NCI-H82 (cell line): ENCODE measurements around the gene B4GALT3.
A peak's percentile ranks its signal among the peaks of the same experiment; 100 is the strongest.

Experiments used
- DNase-seq: peaks from one replicate; lab custom pipeline; 2025; lab: John Stamatoyannopoulos, UW

The B4GALT3 gene

GRCh38 chr1:161162052-161162451 is 15.3 kb downstream of the B4GALT3 start:
- no peak for DNase-seq

GRCh38 chr1:161161652-161162051 is 15.7 kb downstream of the B4GALT3 start:
- no peak for DNase-seq

DNA sequence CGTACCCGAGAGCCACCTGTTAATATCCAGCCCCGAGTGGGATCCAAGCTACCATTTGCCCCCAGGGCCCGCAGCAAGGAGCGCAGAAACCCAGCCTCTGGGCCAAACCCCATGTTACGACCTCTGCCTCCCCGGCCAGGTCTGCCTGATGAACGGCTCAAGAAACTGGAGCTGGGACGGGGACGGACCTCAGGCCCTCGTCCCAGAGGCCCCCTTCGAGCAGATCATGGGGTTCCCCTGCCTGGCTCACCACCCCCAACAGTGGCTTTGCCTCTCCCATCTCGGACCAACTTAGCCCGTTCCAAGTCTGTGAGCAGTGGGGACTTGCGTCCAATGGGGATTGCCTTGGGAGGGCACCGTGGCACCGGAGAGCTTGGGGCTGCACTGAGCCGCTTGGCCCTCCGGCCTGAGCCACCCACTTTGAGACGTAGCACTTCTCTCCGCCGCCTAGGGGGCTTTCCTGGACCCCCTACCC is 16.6 kb downstream of the B4GALT3 start:
- DNase-seq, result no peak

DNA sequence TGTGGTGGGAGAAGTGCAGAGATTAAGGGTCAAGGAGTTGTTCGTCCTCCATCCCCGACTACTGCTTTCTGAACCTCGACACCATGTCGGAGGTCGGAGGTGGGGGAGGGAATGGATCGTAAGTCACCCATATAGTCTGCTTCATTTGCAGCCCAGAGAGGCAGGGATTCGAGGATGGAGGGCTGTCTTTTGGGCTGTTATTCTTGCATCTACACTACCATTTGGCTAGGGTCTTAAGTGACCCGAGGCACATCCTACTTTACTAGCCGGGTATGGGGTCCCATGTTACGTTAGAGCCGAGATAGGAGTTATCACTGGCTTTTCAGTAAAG is 17.4 kb downstream of the B4GALT3 start:
- DNase-seq, result no peak

- peak; percentile 98 for DNase-seq
Measured at GRCh38 chr1:161159087-161159912, 18.0 kb downstream of the B4GALT3 start, which contains the start of gene USP21. Gene USP21 (plus strand): TSS chr1:161159500. CDS start chr1:161160641, 1,141 bp downstream.

- no peak for DNase-seq
Measured at GRCh38 chr1:161158316-161159010, 18.8 kb downstream of the B4GALT3 start.

DNA sequence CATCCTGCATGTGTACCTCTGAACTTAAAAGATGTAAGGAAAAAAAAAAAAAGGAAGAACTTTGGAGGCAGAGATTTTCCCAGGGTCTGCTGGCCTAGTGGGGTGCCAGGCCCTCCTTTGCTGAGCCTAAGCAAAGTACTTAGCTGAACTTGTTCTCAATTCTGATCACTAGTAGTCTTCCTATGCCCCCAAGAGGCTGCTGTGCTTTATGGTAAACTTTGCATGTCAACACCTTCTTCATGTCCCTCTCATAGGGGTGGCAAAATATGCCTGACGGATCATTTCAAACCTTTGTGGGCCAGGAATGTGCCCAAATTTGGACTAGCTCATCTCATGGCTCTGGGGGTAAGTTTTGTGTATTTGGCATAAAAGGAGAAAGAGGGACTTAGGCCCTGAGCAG is 19.4 kb downstream of the B4GALT3 start:
- DNase-seq, result no peak

GRCh38 chr1:161153682-161154337 is 23.5 kb downstream of the B4GALT3 start, which contains the start of gene UFC1:
Gene UFC1 (plus strand): TSS chr1:161153978. CDS start chr1:161153998, 20 bp downstream.
- peak; percentile 95 for DNase-seq

- DNase-seq, result no peak
Measured at GRCh38 chr1:161153176-161153575, 24.1 kb downstream of the B4GALT3 start.

DNA sequence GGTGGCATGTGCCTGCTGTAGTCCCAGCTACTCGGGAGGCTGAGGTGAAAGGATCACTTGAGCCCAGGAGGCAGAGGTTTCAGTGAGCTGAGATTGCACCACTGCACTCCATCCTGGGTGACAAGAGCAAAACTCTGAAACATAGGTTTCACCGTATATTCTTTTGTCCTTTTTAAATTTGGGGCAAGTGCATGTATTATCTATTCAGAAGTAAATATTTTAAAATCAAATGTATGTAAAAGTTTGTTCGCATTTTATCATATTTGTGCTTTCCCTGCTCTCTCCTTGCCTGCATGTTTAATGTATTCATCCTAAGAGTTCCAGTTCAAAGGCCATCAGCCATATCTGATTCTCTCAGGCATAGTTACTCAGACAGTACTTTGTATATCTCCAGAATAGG is 31.5 kb downstream of the B4GALT3 start:
- DNase-seq, result no peak

GRCh38 chr1:161140755-161141400 is 36.4 kb downstream of the B4GALT3 start:
- DNase-seq, result no peak

GRCh38 chr1:161139766-161140165 is 37.5 kb downstream of the B4GALT3 start:
- DNase-seq, result peak; percentile 70

- no peak for DNase-seq
Measured at GRCh38 chr1:161138431-161138830, 38.9 kb downstream of the B4GALT3 start.

DNA sequence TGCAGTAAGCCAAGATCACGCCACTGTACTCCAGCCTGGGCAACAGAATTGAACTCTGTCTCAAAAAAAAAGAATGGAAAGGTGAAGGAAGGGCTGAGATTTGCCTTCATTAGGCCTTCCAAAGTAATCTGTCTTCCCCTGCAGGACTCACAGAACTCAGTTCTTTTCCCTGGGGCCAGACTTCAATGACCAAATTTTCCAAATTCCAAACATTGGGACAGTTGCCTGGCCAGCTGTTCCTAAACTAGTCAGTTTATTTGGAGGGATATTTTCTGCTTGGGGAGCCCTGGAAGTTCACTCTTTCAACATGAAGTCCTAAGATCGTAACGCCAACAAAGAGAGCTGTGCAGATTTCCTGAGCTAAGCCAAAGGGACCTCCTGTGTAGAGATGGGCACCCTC is 39.4 kb downstream of the B4GALT3 start:
- no peak for DNase-seq

DNA sequence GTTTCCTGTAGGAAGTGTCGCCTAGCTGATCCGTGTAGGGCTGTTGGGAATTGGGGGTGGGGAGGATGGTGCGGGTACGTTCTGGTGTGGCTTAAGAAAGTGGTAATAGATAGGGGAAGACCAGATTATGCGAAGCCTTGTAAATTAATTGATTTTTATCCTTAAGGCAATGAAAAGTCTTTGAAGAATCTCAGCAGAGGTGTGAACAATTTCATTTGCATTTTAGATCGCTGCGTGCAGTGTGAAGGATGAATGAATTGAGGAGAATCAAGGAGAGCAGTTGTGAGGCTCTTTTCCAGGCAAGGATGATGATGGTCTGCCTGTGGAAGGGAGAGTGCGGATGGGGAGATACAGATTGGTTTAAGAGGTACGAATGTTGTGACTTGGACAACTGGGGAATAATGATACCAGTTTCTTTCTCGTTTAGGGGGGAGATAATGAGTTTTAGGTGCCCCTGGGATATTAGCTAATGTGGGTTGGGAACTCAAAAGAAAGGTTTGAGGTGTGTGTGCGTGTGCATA is 44.0 kb downstream of the B4GALT3 start:
- peak; percentile 66 for DNase-seq

DNA sequence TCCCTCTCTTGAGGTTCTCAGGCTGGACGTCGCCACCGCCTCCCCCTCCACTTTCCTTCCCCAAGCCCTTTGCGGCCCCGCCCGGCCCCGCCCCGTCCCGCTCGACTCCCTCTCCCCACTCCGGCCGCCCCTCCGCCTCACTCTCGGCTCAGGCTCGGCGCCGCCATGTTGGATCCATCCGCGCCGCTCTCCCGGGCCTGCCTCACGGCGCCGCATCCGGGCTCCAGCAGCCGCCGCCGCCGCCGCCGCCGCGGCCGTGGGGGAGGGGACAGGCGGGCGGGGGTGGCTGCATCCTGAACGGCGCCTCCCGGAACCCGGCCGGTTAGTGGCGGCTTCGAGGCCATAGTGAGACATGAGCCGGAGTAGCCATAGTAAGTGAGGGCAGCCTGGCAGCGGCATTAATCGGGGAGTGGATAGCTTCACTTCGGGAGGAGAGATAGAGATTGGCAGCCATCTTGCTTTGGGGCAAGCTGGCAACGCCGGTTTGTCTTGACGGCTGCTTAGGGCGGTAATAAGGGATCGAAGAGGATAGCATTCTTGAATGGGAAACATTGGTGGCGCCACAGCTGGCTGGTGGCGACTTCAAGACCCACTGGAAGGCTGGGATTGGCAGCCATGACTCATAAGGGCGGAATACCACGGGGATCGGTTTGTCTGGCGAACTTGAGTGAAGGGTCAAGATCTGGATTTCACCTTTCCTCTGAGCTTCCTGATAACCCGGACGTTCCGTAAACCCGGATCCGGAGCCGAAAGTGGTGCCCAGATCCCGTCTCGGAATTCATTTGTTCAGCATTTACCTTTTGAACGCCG is 44.7 kb downstream of the B4GALT3 start, which contains the start of gene DEDD:
Gene DEDD (minus strand): TSS at position 258 of the 810 bp plus-strand sequence. CDS start 8,205 bp downstream, outside the sequence.
- peak; percentile 100 for DNase-seq

- DNase-seq, result peak; percentile 59
Measured at GRCh38 chr1:161131523-161132409, 45.5 kb downstream of the B4GALT3 start.

DNA sequence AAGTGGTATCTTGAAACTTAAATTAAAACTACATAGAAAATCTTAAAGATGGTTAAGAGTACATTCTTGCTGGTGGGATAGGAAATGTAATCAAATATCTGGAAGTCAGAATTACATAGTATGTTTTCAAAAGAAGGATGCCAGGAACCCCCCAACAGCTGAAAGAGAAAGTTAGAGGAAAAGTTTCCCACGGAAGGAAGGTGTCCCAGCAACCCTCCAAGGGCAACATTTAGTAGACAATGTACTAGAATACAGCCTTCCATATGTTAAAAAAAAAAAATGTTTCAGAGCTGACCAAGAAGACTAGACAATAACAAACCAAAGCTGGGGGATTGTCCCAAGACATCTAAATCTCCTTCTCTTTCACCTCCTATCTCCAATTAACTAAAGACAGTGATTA is 47.0 kb downstream of the B4GALT3 start:
- DNase-seq, result no peak

DNA sequence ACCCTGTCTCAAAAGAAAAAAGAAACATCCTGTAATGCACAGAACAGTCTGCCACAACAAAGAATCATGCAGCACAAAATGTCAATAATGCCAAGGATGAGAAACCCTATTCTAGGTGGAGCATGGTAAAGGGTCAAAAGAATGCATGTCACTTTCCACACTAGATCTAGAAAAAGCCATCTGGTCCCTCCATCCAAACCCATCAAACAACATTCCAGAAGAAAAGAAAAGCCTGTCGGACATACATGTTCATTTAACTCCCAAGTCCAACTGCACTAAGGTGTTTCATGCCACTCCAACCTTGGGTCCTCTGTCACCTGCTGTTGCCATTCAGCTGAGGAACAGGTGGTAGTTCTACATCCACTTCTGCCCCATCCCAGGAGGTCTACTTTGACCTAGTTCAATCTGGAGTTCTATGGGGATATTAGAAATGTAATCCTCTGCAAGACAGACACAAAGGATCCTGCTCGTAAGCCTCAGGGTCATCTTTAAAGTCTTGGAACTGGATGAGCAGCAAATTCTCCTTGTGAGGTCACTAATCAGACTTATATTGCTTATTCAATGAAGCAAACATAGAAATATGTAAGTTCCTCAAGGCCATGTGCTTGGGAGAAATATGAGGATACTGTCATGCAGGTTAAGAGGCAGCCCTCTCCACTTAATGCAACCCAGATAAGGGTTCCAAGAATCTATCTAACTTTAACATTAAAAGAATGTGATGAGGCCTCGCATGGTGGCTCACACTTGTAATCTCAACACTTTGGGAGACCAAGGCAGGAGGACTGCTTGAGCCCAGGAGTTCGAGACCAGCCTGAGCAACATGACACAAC is 48.5 kb downstream of the B4GALT3 start:
- DNase-seq, result no peak
